ENCODE measurements around the gene ZCCHC2. TPM values are rescaled to one million over a fixed set of nuclear protein-coding genes. Genes with fewer than 3 reads are reported as not detected.

ZCCHC2 gene
- total and polyA plus RNA-seq, 2 donors (not counting 3 experiments of a cell fraction or from before 2014, with no cell fraction given), result 16.2 to 27.2 TPM

GRCh38 chr18:62484941-62485340, 37.9 kb upstream of the ZCCHC2 start:
- dilution Hi-C loops (cut with MboI; ENCODE audit: extremely low pct_ligation_motif_present, low sequenced_read_pairs), result no loop called here
- Histone ChIP-seq H3K9me1 (replicated peaks; ENCODE audit: control insufficient read depth, extremely low read depth, insufficient read depth, low read length) (no peaks in the 10 kb centered on the region), H4K20me1 (replicated peaks; ENCODE audit: control insufficient read depth, extremely low read depth, insufficient read depth, low read length) (no peaks in the 10 kb centered on the region), H3K27ac (ENCODE audit: insufficient read depth, low read depth, low read length) (no peak overlapping the region), H3K9me3 (replicated peaks; ENCODE audit: control insufficient read depth, insufficient read depth, low read length) (no peaks in the 10 kb centered on the region), H3K4me3 (replicated peaks in 1 of 3; ENCODE audit: insufficient read depth in 1 of 3, low read depth in 1 of 3, low read length in 3 of 3) (no peak overlapping the region), H3K4me1 (ENCODE audit: control insufficient read depth, extremely low read depth, insufficient read depth, low read length) (peaks cover 23% of the 10 kb centered on the region), H2AFZ (ENCODE audit: low read depth, low read length) (no peak overlapping the region), H3K36me3 (ENCODE audit: control insufficient read depth in 2 of 2, extremely low read depth in 1 of 2, insufficient read depth in 2 of 2, low read length in 2 of 2) (no peaks in the 10 kb centered on the region), H3K27me3 (ENCODE audit: control insufficient read depth in 2 of 2, insufficient read depth in 2 of 2, low read length in 2 of 2) (no peaks in the 10 kb centered on the region), H3K4me2 (ENCODE audit: insufficient read depth, low read length) (peak overlapping the region; percentile 10), H3K9ac (replicated peaks; ENCODE audit: extremely low read depth, insufficient read depth, low read length) (no peak overlapping the region), H3K79me2 (ENCODE audit: control insufficient read depth, insufficient read depth, low read length) (no peaks in the 10 kb centered on the region)
- DNase-seq (ENCODE audit: low read depth, low spot score) (no peak), FAIRE-seq (no peak)
- TF ChIP-seq FOS (IDR thresholded peaks at IDR 0.05; ENCODE audit: borderline replicate concordance, insufficient read depth, low read length) (no peak), JUN (IDR thresholded peaks at IDR 0.05; ENCODE audit: borderline replicate concordance, insufficient read depth, insufficient read length, low read depth) (no peak), EZH2 (IDR thresholded peaks at IDR 0.05; ENCODE audit: borderline replicate concordance, low read depth, low read length, severe bottlenecking) (no peak), MYC (IDR thresholded peaks at IDR 0.05; ENCODE audit: low read depth, low read length) (no peak), POLR2A (IDR thresholded peaks at IDR 0.05; ENCODE audit: low read depth, low read length) (no peak), GATA2 (IDR thresholded peaks at IDR 0.05; ENCODE audit: insufficient read depth, insufficient read length, low read depth, low read length) (no peak), MAX (IDR thresholded peaks at IDR 0.05; ENCODE audit: insufficient read depth, insufficient read length) (no peak), POLR2AphosphoS5 (IDR thresholded peaks at IDR 0.05; ENCODE audit: insufficient read depth, low read depth, low read length) (no peak)
- TF ChIP-seq, protein P1, sequence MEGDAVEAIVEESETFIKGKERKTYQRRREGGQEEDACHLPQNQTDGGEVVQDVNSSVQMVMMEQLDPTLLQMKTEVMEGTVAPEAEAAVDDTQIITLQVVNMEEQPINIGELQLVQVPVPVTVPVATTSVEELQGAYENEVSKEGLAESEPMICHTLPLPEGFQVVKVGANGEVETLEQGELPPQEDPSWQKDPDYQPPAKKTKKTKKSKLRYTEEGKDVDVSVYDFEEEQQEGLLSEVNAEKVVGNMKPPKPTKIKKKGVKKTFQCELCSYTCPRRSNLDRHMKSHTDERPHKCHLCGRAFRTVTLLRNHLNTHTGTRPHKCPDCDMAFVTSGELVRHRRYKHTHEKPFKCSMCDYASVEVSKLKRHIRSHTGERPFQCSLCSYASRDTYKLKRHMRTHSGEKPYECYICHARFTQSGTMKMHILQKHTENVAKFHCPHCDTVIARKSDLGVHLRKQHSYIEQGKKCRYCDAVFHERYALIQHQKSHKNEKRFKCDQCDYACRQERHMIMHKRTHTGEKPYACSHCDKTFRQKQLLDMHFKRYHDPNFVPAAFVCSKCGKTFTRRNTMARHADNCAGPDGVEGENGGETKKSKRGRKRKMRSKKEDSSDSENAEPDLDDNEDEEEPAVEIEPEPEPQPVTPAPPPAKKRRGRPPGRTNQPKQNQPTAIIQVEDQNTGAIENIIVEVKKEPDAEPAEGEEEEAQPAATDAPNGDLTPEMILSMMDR (IDR thresholded peaks at IDR 0.05; ENCODE audit: extremely low read depth in 1 of 2, insufficient read depth in 1 of 2, low read depth in 1 of 2, low read length in 2 of 2), result no peak
- intact Hi-C loops (cut with micrococcal nuclease), result loop anchor here (1.0 kb wide), 3 partner anchors 34 to 60 kb away; no protein-coding TSS in a partner anchor
- POLR2A ChIA-PET, result no interaction called here
- no TSS peak for BruUV-seq (replicated peaks)
- CTCF ChIA-PET, result interaction anchor here (1.6 to 1.9 kb wide), 2 partner anchors 59 to 99 kb away, joined by 4 to 5 read pairs; no protein-coding TSS in a partner anchor

Measured in endothelial cell of umbilical vein (primary cell).